Fibroblast of peridontal ligament (primary cell): ENCODE measurements around the gene TSPOAP1.

Source experiments
- DNase-seq: peaks from one replicate; pipeline ENCODE4 v3.0.0-alpha.2; 2010; ENCODE audit errors: extremely low read depth

The TSPOAP1 gene

DNA sequence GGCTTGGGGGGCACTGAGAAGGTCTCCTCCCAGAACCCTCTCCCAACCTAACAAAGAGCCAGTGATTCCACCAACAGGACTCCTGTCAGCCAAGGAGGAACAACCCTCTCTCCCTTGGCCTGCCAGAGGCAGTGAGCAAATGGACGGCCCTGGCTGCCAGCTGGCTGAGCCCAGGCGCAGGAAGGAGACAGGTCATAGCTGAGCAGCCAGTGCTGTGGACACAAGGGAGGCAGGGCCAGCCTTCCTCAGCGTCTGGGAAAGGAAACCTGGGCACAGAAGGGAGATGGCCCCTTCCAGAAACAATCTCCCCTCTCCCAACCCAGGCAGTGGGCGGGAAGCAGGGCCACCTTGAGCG, 50.0 kb downstream of the TSPOAP1 start:
- no peak for DNase-seq

DNA sequence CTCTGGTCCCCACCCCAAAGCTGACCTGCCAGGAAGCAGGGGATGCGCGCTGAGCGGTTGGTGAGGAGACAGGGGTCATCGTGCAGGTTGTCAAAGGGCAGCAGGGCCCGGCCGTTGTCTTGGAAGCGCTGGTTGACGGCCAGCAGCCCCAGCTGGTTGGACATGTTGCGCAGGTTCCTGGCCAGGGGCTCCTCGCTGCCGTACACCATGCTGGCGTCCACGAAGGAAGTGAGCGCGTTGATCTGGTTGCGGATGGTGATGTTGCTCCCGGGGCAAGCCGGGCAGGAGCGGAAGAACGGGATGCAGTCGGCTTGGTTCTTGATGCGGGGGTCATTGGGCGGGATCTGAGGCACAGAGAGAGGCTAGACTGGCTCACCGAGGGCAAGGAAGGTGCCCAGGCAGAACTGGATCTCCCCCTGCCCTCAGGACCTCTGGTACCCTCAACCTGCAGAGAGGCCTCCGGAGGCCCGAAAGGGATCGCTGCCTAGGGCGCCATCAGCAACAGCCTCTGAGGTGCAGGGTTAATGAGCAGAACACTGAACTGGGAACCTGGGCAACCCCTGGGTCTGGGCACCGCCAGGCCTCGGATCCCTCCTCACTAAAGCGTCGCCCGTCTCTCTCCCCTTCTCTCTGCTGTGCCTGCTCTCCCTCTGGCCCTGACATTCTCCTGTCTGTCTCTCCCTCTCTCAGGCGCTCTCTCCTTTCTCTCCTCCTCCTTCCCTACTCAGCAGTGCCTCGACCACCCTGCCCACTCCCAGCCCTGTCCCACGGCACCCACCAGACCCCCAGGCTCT, 50.6 kb downstream of the TSPOAP1 start:
- no peak for DNase-seq

DNA sequence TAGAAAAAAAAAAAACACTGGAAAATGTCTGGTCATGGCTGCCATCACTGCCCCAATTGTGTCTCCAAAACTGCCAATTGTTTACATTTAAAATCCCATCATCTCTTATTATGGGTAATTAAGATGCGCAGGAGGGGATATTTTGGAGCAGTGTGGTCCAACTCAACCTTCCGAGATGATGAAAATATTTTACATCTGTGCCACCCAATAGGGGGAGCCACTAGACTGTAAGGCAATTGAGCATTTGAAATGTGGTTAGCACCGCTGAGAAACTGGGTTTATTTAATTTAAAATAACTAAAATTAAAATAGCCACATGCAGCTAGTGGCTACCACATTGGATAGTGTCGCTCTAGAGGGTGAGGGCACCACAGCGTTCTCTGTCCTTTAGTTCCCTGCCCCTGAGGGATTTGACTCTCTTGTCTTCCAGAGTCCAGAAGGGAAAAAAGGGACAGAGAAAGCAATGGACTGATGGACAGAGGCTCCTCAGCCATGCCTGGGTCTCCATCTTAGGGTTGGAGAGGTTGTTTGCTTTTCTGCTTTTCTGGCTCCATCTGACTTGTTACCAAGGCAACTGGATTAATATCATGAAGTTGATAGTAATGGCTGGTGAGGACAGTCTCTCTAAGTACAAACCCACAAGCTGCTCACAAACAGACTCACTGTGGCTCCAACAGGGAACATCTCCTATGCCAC, 51.3 kb downstream of the TSPOAP1 start:
- DNase-seq = peak; percentile 4

DNA sequence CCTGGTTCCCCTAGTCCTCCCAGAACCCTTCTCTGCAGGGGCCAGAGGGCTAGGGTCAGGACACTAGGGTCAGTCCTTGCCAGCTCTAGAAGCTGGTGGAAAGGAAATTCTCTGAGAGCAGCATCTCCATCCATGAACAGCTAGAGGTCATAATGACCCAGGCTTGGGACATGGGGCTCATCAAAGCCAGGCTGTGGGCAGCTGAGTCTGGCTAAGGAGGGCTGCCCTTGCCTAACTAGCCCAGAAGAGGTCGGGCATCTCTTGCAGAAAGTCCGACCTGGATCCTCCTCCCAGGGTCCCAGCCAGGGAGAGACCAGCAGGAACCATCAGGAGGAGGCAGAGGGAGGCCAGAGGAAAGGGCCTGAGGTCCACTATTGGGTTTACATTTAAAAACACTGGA, 52.2 kb downstream of the TSPOAP1 start:
- DNase-seq = no peak

GRCh38 chr17:58275417-58275816, 53.2 kb downstream of the TSPOAP1 start:
- no peak for DNase-seq

DNA sequence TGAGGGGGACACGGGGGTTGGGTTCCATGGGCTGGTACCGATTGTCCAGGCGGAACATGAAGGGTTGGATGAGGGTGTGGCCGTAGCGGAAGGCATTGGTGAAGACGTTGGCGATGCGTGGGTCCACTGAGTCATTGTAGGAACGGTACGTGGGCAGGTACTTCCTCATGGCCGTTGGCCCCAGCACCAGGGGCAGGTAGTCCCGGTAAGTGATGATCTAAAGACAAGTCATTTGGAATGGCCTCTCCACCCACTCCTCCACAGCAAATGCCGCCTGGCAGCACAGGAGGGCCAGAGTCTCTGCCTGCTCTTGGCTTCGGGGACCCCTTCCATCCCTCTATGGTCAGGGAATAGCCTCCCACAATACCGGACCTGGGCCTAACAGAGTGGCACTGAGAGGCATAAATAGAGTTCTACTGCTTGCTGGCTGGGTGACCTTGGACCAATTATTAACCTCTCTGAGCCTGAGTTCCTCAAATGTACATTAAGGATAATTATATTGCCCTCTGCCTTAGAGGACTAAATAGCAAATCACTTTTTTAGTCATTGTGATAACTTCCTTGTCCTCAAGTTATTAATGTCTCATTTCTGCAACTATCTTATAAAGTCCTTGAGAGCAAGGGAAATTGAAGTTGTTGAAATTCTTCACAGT, 55.0 kb downstream of the TSPOAP1 start:
- DNase-seq = no peak

DNA sequence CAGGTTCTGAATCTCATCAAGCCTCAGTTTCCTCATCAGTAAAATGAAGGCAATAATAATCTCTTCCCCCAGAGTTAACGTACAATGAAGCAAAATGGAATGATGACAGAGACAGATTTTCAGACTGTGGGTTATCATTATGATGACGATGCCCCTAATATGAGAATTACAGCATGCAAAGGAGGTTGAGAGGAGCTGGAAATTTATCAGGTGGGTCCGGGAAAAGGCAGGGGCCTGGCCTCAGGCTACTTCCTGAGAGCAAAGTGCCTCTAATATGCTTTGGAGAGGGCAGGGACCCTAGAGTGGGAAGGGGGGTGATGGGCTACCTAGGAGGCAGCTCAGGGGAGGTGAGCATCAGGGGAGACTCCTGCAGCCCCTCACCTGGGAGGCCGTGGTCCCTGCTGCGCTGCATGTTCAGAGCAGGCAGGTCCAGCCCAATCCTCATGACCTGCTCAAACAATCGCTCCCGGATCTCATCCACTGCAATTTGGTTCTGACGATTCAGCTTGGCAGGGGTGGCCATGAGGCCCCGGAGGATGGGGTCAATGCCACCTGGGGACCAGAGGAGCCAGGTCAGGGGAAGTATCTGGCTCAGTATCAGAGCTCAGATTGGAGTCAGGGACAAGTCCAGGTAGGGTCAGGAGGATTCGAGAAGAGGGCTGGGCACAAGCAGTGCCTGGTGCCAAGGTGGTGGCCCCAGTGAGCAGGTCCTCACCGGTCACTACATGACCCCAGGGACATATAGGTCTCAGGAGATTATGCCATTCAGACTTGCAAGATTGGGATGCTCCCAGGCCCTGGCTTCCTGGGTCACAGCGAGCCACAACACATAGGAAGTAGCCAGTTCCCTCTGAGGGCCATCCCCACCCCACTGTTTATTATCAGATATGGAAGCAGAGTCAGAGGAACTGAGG, 56.0 kb downstream of the TSPOAP1 start:
- DNase-seq = no peak

- no peak for DNase-seq
Measured at GRCh38 chr17:58271216-58271931, 57.2 kb downstream of the TSPOAP1 start.

DNA sequence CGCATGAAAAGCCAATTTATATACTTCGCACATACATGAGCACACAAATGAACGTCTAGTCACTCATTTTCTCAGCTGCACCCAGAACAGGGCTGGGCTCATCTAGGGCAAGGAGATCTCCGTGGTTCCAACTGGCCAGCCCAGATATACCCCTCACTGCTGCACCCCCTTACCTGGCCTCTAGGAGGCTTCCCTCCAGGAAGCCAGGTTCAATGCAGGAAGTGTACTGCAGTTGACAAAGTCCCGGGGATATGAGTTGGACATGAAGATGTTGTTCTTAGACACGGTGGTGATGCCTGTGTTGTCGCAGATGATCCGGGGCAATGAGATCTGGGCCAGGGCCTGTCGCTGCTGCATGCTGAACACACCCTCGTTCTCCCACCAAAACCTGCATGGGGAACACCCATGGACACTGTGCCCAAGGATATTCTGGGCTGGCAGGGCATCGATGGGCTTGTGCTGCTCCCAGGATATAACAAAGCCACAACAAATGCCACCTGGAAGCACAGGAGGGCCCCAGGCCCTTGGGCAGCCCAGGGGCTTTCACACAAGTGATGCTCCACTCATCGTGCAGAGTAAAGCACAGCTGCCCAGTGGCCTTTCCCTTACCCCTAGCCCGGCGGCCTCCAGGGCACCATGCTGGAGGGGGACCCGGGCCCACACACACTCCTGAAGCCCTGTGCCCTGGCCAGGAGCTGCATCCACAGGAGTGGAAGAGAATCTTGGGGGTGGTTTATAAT, 57.9 kb downstream of the TSPOAP1 start:
- DNase-seq = no peak

DNA sequence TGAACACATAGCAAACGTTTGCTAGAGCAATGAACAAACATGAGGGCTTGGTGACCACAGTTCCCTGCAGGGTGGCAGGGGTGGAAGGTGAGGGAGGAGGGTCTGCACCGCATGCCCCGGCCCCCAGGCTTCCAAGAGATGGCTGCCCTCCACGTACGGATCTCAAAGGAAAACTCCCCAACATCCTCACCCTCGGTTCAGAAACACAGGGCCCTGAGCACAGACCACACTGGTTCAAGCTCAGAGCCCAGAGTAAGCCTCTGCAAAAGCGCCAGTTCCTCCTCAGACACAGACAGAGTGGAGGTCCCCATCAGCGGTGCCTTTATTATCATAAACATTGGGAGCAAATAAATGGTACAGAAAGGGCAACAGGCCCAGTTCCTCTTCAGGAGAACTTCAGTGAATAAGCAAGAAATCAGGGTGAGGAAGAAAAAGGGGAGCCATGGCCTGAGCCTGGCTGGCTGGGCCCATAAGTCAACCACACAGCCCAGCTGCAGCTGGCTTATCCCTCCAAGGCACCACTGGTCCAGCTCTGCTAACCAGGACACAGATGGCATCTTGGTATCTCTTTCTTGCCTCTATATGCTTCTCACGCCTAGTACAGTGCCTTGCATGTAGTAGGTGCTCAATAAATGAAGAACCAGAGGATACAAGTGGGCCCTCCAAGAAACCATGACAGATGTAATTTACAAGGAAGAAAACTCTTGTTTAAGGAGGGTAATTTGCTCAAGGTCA, 58.9 kb downstream of the TSPOAP1 start:
- no peak for DNase-seq

DNA sequence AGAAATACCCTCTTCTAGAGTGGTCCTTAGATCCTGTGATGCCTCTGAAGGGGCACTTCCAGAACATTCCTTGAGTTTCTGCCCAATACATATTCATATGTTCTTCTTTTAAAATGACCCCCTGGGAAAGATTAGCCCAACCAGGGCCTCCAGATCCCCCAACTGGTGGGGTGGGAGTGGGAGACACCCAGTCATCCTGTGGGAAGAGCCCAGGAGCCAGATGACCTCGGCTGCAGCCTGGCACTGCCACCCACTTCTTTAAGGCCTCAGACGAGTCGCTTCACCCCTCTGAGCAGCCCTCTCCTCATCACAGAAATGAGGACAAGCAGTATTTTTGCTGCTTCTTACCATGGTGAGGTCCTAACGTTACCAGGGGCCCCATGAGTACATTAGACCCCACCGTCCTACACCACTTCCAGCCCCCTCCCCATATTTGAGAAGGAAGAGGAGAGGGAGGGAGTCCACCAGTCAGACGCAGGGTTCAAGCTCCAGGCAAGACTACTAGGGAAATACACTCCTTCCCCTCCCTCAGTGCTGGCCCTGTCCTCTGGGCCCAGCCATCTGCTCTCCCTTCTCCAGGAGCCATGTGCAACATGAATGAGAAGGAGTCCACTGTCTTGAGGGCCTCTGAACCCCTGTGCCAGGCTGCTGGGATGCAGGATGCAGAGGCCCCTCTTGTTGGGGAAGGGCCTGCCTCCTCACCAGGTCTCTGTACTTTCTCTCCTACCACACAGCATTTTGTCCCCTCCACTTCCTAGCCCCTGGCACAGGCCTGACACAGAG, 59.6 kb downstream of the TSPOAP1 start:
- no peak for DNase-seq

DNA sequence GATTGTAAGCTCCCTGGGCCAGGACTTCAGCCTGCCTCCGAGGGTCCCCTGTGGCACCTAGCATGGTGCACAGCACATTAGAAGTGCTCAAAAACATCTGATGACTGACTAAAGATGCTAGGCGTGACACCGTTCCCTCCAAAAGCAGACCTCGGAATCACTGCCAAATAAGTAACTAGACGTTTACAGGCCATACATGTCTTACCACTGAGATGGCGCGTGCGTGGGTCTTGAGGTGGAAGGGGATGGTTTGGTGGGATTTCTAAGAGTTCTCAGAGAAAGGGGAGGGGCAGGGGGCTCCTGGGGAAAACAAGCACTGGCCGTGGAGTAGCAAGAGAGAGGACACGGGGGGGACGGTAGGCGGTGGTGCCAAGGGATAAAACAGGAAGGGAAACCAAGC, 60.3 kb downstream of the TSPOAP1 start:
- no peak for DNase-seq

- DNase-seq = no peak
Measured at GRCh38 chr17:58267347-58268324, 61.0 kb downstream of the TSPOAP1 start.

DNA sequence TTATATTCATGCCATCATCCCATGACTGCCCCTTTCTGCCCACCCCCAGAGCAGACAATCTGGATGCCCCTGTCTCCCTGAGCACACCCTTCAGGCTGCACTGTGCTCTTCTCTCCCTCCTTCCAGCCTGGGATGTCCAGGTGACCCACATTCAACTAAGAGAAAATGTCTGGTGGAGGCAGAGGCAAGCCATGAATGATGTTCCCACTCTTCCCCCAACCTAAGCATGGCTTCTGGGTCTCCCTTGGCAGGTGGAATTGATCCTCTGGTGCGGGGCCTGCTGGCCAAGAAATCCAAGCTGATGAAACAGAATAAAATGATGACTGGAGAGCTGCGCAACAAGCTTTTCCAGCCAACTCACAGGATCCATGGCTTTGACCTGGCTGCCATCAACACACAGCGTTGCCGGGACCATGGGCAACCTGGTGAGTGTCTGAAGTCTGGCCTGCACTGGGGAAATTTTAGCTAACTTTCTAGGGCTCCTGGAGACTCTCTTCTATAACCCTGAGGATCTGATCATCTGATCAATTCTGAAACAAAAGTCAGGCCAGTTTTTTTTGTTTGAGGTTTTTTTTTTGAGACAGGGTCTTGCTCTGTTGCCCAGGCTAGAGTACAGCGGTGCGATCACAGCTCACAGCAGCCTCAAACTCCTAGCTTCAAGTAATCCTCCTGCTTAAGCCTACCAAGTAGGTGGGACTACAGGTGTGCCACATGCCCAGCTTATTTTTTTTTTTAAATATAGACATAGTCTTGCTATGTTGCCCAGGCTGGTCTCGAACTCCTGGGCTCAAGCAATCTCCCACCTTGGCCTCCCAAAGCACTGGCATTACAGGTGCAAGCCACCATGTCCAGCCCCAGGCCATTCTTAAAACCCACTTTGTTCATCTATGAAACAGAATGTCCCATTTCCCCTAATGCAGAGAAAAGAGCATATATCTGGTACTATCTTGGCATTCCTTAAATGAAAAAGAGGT, 62.4 kb downstream of the TSPOAP1 start:
- DNase-seq = no peak

- DNase-seq = no peak
Measured at GRCh38 chr17:58265271-58265670, 63.3 kb downstream of the TSPOAP1 start.

DNA sequence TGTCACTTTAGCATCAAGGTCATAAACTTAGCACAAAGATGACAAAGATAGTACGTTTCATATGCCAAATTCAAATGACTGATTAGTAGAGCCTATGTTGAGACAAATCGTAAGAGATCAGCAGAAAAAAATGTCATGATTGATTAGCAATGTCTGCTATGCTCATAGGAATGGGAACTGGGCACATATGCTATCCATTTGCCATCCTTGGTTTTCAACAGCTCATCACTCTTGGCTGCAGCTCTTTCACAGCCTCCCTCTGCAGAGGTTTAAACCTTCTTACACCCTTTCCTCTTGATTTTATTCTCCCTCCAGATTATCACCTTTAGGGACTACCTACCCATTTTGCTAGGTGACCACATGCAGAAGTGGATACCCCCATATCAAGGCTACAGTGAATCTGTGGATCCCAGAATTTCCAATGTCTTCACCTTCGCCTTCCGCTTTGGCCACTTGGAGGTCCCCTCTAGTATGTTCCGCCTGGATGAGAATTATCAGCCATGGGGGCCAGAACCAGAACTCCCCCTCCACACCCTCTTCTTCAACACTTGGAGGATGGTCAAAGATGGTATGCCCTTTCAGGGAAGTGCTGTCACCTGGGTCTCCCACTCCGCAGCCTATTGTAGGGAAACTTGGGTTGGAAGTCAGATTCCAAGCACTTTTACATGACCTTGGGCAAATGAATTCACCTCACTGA, 64.0 kb downstream of the TSPOAP1 start:
- no peak for DNase-seq
